ENCODE results near the gene EIF1B.

The EIF1B gene

DNA sequence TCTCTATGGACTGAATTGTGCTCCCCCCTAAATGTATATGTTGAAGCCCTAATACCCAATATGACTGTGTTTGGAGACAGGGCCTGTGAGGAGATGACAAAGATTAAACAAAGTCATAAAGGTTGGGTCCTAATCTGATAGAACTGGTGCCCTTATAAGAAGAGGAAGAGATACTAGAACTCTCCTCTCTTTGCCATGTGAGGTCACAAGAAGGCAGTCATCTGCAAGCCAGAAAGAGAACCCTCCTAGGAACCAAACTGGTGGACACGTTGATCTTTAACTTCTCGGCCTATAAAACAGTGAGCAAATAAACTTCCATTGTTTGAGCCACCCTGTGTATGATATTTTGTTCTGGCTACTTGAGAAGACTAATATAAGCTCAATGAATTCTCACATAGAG lies 45.9 kb downstream of the EIF1B start:
- no peak for DNase-seq

DNA sequence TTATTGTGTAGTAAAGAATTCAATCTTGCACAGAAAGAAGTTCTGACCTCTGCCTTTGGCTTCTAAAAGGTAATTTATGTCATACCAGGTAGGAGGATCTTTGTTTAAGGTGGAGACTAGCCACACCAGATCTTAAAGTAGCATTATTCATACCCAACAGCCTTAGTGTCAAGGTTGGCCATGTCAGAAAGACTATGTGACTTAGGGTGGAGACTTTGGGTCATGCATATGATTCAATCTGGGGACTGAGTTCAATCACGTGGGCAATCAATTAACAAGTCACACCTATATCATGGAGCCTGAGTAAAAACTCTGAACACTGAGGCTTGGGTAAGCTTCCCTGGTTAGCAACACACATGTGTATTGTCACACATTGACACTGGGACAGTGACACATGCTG lies 48.9 kb downstream of the EIF1B start:
- DNase-seq, result no peak
